Astrocyte (in vitro differentiated cells and primary cell): Measurements from ENCODE around the gene PERM1. TPM values are rescaled to one million over a fixed set of nuclear protein-coding genes. Genes with fewer than 3 reads are reported as not detected.

Source experiments
- DNase-seq: peaks from one replicate; pipeline ENCODE4 v3.0.0-alpha.2; 2010; ENCODE audit warnings: low read depth
- FAIRE-seq: peaks from 2 replicates; lab custom pipeline; 2011; peaks lifted over from hg19 to GRCh38; lab: Jason Lieb, UNC
- H2AFZ ChIP-seq: 2 replicates; pipeline ENCODE4 v1.6.0; 2012; ENCODE audit warnings: low read depth, low read length, inconsistent platforms
- H3K27ac ChIP-seq: 2 replicates; pipeline ENCODE4 v1.5.1; 2011; ENCODE audit warnings: low read depth, low read length, inconsistent platforms
- H3K27me3 ChIP-seq: 2 replicates; pipeline ENCODE4 v1.6.0; 2011; ENCODE audit warnings: low read length, inconsistent platforms; ENCODE audit not compliant: insufficient read depth
- H3K36me3 ChIP-seq: 2 replicates; pipeline ENCODE4 v1.5.1; 2011; ENCODE audit warnings: low read length, inconsistent platforms; ENCODE audit not compliant: insufficient read depth
- H3K4me1 ChIP-seq: 2 replicates; pipeline ENCODE4 v1.5.1; 2011; ENCODE audit warnings: low read length, inconsistent platforms; ENCODE audit not compliant: insufficient read depth
- H3K4me2 ChIP-seq: 2 replicates; pipeline ENCODE4 v1.6.0; 2012; ENCODE audit warnings: low read length, inconsistent platforms
- H3K4me3 ChIP-seq: 2 replicates; pipeline ENCODE4 v1.5.1; 2011; ENCODE audit warnings: low read depth, mild to moderate bottlenecking, low read length, inconsistent platforms; ENCODE audit not compliant: insufficient read depth
- H3K79me2 ChIP-seq: 2 replicates; pipeline ENCODE4 v1.6.0; 2012; ENCODE audit warnings: mild to moderate bottlenecking, low read length, inconsistent platforms; ENCODE audit not compliant: insufficient read depth
- H3K9ac ChIP-seq: 2 replicates; pipeline ENCODE4 v1.6.0; 2012; ENCODE audit warnings: mild to moderate bottlenecking, low read length, inconsistent platforms
- H3K9me3 ChIP-seq: 2 replicates; pipeline ENCODE4 v1.5.1; 2012; ENCODE audit warnings: low read depth, mild to moderate bottlenecking, low read length, inconsistent platforms; ENCODE audit not compliant: insufficient read depth
- H4K20me1 ChIP-seq: 2 replicates; pipeline ENCODE4 v1.6.0; 2012; ENCODE audit warnings: low read length, inconsistent platforms; ENCODE audit not compliant: insufficient read depth
- H3K27ac Mint-ChIP-seq: one replicate; pipeline ENCODE4 v1.8.0; 2021; ENCODE audit warnings: mild to moderate bottlenecking, mixed read lengths; ENCODE audit not compliant: unreplicated experiment
- H3K27me3 Mint-ChIP-seq: one replicate; pipeline ENCODE4 v1.8.0; 2021; ENCODE audit warnings: low read depth, mixed read lengths; ENCODE audit not compliant: unreplicated experiment
- H3K36me3 Mint-ChIP-seq: one replicate; pipeline ENCODE4 v1.8.0; 2021; ENCODE audit warnings: low read depth, mixed read lengths; ENCODE audit not compliant: unreplicated experiment
- H3K4me1 Mint-ChIP-seq: one replicate; pipeline ENCODE4 v1.8.0; 2021; ENCODE audit warnings: low read depth, mixed read lengths; ENCODE audit not compliant: unreplicated experiment
- H3K4me3 Mint-ChIP-seq: one replicate; pipeline ENCODE4 v1.8.0; 2021; ENCODE audit warnings: mild to moderate bottlenecking, moderate library complexity, mixed read lengths; ENCODE audit not compliant: unreplicated experiment
- H3K9me3 Mint-ChIP-seq: one replicate; pipeline ENCODE4 v1.8.0; 2021; ENCODE audit warnings: mild to moderate bottlenecking, mixed read lengths; ENCODE audit not compliant: unreplicated experiment
- EZH2 ChIP-seq: IDR thresholded peaks from 2 replicates; pipeline ENCODE4 v1.6.1; 2012; ENCODE audit warnings: mild to moderate bottlenecking, low read length, inconsistent platforms; ENCODE audit not compliant: insufficient read depth
- total RNA-seq: library from RNA; stranded (reverse); gene quantifications from 2 replicates; pipeline ENCODE4 v1.2.1, GENCODE V29; 2021
- TF ChIP-seq, protein P1 (sequence below): IDR thresholded peaks from 2 replicates; pipeline ENCODE4 v1.5.1; 2011; ENCODE audit warnings: low read depth, mild to moderate bottlenecking, inconsistent platforms, low read length, moderate library complexity; ENCODE audit not compliant: insufficient read depth

Gene PERM1
- total RNA-seq, 1 donor from 2014 or later, result 0.20 TPM

DNA sequence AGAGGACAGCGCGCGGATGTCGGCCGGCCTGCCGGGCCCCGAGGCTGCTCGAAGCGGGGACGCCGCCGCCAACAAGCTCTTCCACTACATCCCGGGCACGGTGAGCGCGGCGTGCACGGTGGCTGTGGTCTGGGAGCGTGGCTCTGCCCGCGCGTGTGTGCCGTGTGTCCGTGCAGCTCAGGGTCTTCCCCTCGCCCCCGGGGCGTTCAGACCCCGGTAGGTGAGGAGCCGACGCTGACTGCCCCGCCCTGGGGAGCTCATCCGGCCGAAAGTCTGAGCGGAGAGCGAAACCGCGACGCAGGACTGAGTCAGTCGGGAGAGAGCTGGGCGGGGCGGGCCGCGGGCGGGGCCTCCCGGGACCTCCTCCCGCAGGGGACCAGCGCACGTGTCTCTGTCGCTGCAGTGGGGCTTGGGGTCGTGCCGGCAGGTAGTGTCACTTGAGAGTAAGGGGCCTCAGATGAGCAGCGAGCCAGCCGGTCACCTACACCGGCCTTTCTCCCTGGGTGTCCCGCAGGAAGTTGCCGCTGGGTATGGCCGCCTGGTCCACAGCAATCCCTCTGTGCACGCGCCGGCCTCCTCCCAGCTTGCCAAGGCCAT lies 15.1 kb downstream of the PERM1 start:
- peak overlapping the region; percentile 83 for H3K9ac ChIP-seq
- peaks cover 5% of the 10 kb centered on the region for H3K36me3 ChIP-seq
- Mint-ChIP-seq H3K9me3 (no peaks in the 10 kb centered on the region), H3K36me3 (peaks cover 4% of the 10 kb centered on the region), H3K4me1 (no peaks in the 10 kb centered on the region), H3K27me3 (peaks cover 15% of the 10 kb centered on the region), H3K4me3 (peak overlapping the region; percentile 72), H3K27ac (no peak overlapping the region)
- no peak for FAIRE-seq
- H3K9me3 ChIP-seq, result no peaks in the 10 kb centered on the region
- H3K4me1 ChIP-seq, result peaks cover 23% of the 10 kb centered on the region
- H3K4me3 ChIP-seq, result peak overlapping the region; percentile 64
- no peaks in the 10 kb centered on the region for H3K79me2 ChIP-seq
- H4K20me1 ChIP-seq, result peaks cover 6% of the 10 kb centered on the region
- peak; percentile 43 for DNase-seq
- no peaks in the 10 kb centered on the region for H3K27me3 ChIP-seq
- no peak for TF ChIP-seq EZH2
- TF ChIP-seq, protein P1, sequence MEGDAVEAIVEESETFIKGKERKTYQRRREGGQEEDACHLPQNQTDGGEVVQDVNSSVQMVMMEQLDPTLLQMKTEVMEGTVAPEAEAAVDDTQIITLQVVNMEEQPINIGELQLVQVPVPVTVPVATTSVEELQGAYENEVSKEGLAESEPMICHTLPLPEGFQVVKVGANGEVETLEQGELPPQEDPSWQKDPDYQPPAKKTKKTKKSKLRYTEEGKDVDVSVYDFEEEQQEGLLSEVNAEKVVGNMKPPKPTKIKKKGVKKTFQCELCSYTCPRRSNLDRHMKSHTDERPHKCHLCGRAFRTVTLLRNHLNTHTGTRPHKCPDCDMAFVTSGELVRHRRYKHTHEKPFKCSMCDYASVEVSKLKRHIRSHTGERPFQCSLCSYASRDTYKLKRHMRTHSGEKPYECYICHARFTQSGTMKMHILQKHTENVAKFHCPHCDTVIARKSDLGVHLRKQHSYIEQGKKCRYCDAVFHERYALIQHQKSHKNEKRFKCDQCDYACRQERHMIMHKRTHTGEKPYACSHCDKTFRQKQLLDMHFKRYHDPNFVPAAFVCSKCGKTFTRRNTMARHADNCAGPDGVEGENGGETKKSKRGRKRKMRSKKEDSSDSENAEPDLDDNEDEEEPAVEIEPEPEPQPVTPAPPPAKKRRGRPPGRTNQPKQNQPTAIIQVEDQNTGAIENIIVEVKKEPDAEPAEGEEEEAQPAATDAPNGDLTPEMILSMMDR, result no peak
- H3K4me2 ChIP-seq, result peak overlapping the region; percentile 99
- peak overlapping the region; percentile 80 for H3K27ac ChIP-seq
- peak overlapping the region; percentile 89 for H2AFZ ChIP-seq

- FAIRE-seq (no peak), DNase-seq (peak; percentile 41)
- Mint-ChIP-seq H3K9me3 (no peaks in the 10 kb centered on the region), H3K27me3 (peaks cover 15% of the 10 kb centered on the region), H3K27ac (no peak within 1 kb of the TSS), H3K4me3 (peak within 1 kb of the TSS; percentile 72), H3K36me3 (peaks cover 4% of the 10 kb centered on the region), H3K4me1 (no peaks in the 10 kb centered on the region)
- Histone ChIP-seq H3K27me3 (no peaks in the 10 kb centered on the region), H2AFZ (peak within 1 kb of the TSS; percentile 89), H3K9ac (peak within 1 kb of the TSS; percentile 83), H3K36me3 (peaks cover 5% of the 10 kb centered on the region), H3K4me2 (peak within 1 kb of the TSS; percentile 99), H3K27ac (peak within 1 kb of the TSS; percentile 80), H3K4me1 (peaks cover 23% of the 10 kb centered on the region), H3K4me3 (peak within 1 kb of the TSS; percentile 64), H4K20me1 (peaks cover 6% of the 10 kb centered on the region), H3K79me2 (peaks cover 6% of the 10 kb centered on the region), H3K9me3 (no peaks in the 10 kb centered on the region)
- TF ChIP-seq, protein P1, result no peak
- no peak for TF ChIP-seq EZH2
These were observed 15.7 kb downstream of the PERM1 start, which contains the start of gene PLEKHN1 for GRCh38 chr1:966135-966703. Gene PLEKHN1, plus strand, starts transcription at chr1:966482. Its CDS starts 50 bp downstream, at chr1:966532.
